Measurements from ENCODE around the gene XPO4.
"Not testable (repeated sequence)": the region's sequence is repeated elsewhere in the genome, so short reads cannot be mapped to it uniquely, and the experiment has no call there.

XPO4 gene

GRCh38 chr13:20891034-20891433, 11.5 kb downstream of the XPO4 start:
- DNase-seq (ENCODE audit: low spot score), result no peak

DNA sequence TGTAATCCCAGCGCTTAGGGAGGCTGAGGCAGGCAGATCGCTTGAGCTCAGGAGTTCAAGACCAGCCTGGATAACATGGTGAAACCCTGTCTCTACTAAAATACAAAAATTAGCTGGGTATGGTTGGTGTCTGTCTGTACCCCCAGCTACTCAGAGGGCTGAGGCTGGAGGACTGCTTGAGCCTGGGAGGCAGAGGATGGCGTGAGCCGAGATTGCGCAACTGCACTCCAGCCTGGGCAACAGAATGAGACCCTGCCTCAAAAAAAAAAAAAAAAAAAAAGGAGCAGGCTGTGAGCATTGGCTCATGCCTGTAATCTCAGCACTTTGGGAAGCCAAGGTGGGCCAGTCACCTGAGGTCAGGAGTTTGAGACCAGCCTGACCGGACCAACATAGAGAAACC, 12.0 kb downstream of the XPO4 start:
- DNase-seq (ENCODE audit: low spot score), result not testable (repeated sequence)

DNA sequence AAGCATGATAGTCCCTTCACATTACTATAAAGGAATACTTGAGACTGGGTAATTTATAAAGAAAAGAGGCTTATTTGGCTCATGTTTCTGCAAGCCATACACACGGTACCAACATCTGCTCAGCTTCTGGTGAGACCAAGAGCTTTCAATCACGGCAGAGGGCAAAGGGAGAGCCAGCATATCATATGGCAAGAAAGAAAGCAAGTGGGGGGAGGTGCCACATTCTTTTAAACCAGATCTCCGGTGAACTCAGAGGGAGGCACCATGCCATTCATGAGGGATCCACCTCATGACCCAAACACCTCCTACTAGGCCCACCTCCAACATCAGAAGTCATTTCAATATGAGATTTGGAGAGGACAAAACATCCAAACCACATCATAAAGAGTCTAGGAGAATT, 20.3 kb downstream of the XPO4 start:
- DNase-seq (ENCODE audit: low spot score), result no peak

DNA sequence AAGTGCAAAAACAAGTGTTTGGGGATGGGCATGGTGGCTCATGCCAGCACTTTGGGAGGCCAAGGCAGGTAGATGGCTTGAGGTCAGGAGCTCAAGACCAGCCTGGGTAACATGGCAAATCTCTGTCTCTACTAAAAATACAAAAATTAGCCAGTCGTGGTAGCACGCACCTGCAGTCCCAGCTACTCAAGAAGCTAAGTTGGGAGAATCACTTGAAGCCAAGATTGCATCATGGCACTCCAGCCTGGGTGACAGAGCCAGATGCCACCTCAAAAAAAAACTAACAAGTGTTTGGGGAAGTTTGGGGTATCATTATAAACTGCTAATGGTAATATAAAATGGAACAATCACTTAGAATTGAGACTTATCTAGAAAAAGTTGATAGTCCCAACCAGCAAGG, 24.6 kb downstream of the XPO4 start:
- no peak for DNase-seq (ENCODE audit: low spot score)

DNA sequence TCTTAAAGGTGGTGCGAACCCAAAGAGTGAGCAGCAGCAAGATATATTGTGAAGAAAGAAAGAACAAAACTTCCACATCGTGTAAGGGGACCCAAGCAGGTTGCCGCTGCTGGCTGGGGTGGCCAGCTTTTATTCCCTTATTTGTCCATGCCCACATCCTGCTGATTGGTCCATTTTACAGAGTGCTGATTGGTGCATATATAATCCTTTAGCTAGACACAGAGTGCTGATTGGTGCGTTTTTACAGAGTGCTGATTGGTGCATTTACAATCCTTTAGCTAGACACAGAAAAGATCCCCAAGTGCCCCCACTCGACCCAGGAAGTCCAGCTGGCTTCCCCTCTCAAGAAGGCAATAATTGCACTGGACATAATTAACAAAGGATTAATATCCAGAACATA, 25.7 kb downstream of the XPO4 start:
- DNase-seq (ENCODE audit: low spot score), result not testable (repeated sequence)

DNA sequence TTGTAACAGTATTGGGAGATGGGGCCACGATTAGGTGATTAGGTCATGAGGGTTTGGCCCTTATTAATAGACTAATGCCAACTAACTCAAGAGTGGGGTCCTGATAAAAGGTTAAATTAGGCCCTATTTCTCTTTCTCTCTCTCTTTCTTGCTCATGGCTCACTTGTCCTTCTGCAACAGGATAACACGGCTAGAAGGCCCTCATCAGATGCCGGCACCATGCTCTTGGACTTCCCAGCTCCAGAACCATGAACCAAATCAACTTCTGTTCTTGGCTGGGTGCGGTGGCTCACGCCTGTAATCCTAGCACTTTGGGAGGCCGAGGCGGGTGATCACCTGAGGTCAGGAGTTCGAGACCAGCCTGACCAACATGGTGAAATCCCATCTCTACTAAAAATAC, 28.1 kb downstream of the XPO4 start:
- DNase-seq (ENCODE audit: low spot score), result not testable (repeated sequence)

GRCh38 chr13:20873348-20873747, 29.2 kb downstream of the XPO4 start:
- peak; percentile 66 for DNase-seq (ENCODE audit: low spot score)

DNA sequence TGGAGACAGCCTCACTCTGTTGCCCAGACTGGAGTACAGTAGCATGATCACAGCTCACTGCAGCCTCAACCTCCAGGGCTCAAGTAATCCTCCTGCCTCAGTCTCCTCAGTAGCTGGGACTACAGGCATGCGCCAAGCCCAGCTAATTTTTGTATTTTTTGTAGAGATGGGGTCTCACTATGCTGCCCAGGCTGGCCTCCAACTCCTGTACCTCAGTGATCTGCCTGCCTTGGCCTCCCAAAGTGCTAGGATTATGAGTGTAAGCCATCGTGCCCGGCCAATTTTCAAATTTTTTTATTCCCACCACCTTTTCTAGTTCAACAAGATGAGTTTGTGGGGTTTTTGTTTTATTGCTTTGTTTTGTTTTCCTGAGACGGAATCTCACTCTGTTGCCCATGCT, 31.7 kb downstream of the XPO4 start:
- DNase-seq (ENCODE audit: low spot score), result no peak

GRCh38 chr13:20869540-20869939, 33.0 kb downstream of the XPO4 start:
- no peak for DNase-seq (ENCODE audit: low spot score)

GRCh38 chr13:20867408-20867807, 35.1 kb downstream of the XPO4 start:
- DNase-seq (ENCODE audit: low spot score), result no peak

GRCh38 chr13:20861666-20862065, 40.9 kb downstream of the XPO4 start:
- not testable (repeated sequence) for DNase-seq (ENCODE audit: low spot score)

DNA sequence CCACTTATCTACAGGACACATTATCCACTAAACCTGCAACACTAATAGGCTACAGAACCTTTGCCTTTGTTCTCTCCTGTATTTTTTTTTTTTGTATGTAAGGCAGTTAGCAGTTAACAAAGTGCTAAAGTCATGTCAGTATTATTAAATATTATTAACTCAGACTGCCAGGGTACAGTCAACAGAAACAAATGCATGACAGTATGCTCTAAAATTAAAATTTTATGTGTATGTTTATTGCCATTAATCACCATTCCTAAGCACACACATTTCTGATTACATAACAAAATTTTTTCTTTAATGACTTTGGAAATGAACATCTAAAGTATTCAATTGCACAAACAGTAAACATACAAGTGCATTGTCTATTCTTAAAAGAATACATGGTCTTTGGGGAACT, 41.7 kb downstream of the XPO4 start:
- no peak for DNase-seq (ENCODE audit: low spot score)

DNA sequence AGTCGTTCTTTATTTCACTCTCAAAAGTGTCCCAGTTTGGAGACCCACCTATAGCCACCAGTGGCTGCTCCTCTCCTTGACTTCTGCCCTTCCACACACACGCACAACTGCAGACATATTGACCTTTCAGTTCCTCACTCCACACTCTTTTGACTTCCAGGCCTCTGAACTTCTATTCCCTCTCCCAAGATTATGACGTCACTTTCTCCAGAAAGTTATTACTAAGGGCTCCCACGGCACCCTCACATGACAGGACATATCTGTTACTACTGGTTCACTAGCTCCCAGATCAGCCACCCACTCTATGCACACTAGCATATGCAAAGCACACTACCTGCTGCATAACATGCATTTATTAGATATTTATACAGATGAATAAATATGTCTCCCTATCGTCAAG, 45.9 kb downstream of the XPO4 start:
- no peak for DNase-seq (ENCODE audit: low spot score)

DNA sequence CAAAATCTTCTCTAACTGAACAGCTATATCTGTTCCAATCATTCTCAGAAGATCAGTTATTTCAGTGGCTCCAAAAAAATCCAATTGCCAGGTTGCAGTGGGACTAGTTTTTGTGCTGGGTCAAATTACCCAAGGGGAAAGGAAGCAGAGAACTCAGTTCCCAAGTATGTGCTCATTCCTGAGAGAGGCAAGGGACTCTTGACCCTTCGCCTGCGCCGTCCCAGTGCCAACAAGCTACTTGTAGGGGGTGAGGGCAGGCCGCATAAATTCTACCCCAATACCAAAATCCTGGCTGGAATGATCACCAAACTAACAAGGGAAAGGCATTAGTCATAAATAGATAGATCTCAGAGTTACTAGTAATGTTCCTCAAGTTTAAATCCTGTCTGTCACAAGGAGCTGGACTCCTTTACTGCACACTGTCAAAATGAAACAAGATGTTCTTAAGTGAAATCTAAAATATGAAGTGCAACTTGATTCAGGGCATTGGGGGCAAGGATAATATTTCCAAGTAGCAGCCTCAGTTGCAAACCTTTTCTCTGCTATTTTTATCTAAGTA, 50.6 kb downstream of the XPO4 start:
- no peak for DNase-seq (ENCODE audit: low spot score)

GRCh38 chr13:20848944-20849343, 53.6 kb downstream of the XPO4 start:
- no peak for DNase-seq (ENCODE audit: low spot score)

- DNase-seq (ENCODE audit: low spot score), result no peak
Observed at GRCh38 chr13:20848203-20848602, 54.3 kb downstream of the XPO4 start.

GRCh38 chr13:20847296-20847695, 55.2 kb downstream of the XPO4 start:
- DNase-seq (ENCODE audit: low spot score), result no peak

GRCh38 chr13:20843166-20843565, 59.4 kb downstream of the XPO4 start:
- DNase-seq (ENCODE audit: low spot score), result no peak

DNA sequence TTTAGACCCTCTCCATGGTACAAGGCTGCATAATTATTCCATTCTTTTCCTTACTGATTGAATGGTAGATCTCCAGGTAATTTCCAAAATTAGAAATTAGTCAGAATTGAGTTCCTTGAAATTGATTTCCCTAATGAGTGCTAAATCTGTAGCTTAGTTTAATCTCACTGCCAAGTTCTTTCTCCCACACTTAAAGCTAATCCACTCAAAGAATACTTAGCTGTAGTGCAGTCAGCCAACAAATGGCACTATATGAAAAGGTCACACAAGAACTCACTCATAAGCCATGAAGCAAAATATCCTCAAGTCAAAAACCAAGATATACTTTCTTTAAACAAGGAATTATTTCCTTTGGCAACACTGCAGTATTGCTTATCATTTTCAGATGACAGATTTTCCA, 62.0 kb downstream of the XPO4 start:
- no peak for DNase-seq (ENCODE audit: low spot score)

GRCh38 chr13:20833900-20834679, 68.5 kb downstream of the XPO4 start:
- DNase-seq (ENCODE audit: low spot score), result no peak

DNA sequence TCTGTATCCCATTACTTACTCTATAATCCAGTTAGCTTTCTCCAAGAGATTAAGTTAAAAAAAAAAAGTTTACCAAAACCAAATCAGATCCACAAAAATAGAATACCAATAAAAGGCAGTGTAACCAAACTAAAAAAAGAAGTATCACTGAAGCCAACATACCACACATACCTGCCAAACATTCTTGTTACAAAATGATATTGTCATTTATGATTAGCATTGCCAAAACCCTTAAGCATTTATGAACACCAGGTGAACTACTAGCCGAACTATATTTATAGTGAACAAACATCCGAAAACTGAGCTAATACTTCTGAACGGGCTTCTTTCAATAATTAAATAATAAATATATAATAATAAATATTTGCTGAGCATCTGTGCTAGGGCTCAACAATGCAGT, 69.7 kb downstream of the XPO4 start:
- no peak for DNase-seq (ENCODE audit: low spot score)

DNA sequence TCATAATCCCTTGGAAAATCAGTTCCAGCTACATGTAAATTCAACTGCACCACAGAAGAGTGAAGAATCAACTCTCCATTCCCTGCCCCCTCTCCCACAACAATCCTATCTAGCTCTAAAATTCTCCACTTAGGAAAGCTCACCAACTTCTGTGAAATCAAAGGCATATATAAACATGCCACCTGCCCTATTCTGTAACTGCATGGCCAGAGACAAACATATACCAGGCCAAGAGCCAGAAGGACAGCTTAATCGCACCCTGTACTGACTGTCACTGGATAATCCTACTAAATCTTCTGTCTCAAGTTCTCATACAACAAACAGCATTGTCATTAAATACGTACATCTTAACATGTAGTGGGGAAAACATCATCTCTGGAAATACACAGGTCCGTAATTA, 70.6 kb downstream of the XPO4 start:
- no peak for DNase-seq (ENCODE audit: low spot score)

- no peak for DNase-seq (ENCODE audit: low spot score)
Observed at GRCh38 chr13:20831254-20831653, 71.3 kb downstream of the XPO4 start.
